DMS 273 (cell line): Measurements from ENCODE around the gene MAPKAPK5.
A peak's percentile ranks its signal among the peaks of the same experiment; 100 is the strongest.
"Not testable (repeated sequence)": the region's sequence is repeated elsewhere in the genome, so short reads cannot be mapped to it uniquely, and the experiment has no call there.

ENCODE experiments used
- DNase-seq: peaks from one replicate; lab custom pipeline; 2025; ENCODE audit not compliant: unreplicated experiment; lab: John Stamatoyannopoulos, UW

Gene MAPKAPK5

GRCh38 chr12:111841750-111842555 is at the start of gene MAPKAPK5:
MAPKAPK5 (plus strand) TSS chr12:111842228; CDS start chr12:111842734, 506 bp downstream.
- DNase-seq = peak; percentile 96

GRCh38 chr12:111792856-111793235 is 49.2 kb upstream of the MAPKAPK5 start:
- DNase-seq = no peak

- DNase-seq = no peak
These were observed 43.8 kb upstream of the MAPKAPK5 start for GRCh38 chr12:111798182-111798581.

GRCh38 chr12:111799758-111800157 is 42.3 kb upstream of the MAPKAPK5 start:
- DNase-seq = no peak

- DNase-seq = no peak
These were observed 38.9 kb upstream of the MAPKAPK5 start for GRCh38 chr12:111803038-111803626.

GRCh38 chr12:111803851-111804250 is 38.2 kb upstream of the MAPKAPK5 start:
- no peak for DNase-seq

- DNase-seq = no peak
These were observed 35.7 kb upstream of the MAPKAPK5 start for GRCh38 chr12:111806304-111806703.

GRCh38 chr12:111807232-111807631 is 34.8 kb upstream of the MAPKAPK5 start:
- DNase-seq = no peak

GRCh38 chr12:111812881-111813741 is 28.9 kb upstream of the MAPKAPK5 start:
- DNase-seq = peak; percentile 89

- no peak for DNase-seq
These were observed 25.9 kb upstream of the MAPKAPK5 start for GRCh38 chr12:111816065-111816615.

GRCh38 chr12:111816898-111817297 is 25.1 kb upstream of the MAPKAPK5 start:
- DNase-seq = not testable (repeated sequence)

GRCh38 chr12:111818340-111818739 is 23.7 kb upstream of the MAPKAPK5 start:
- no peak for DNase-seq

- DNase-seq = peak; percentile 14
These were observed 22.6 kb upstream of the MAPKAPK5 start for GRCh38 chr12:111819191-111820158.

- not testable (repeated sequence) for DNase-seq
These were observed 21.2 kb upstream of the MAPKAPK5 start for GRCh38 chr12:111820828-111821227.

- no peak for DNase-seq
These were observed 19.1 kb upstream of the MAPKAPK5 start for GRCh38 chr12:111822886-111823285.

- DNase-seq = no peak
These were observed 18.1 kb upstream of the MAPKAPK5 start for GRCh38 chr12:111823891-111824290.

- peak; percentile 24 for DNase-seq
These were observed 17.7 kb upstream of the MAPKAPK5 start for GRCh38 chr12:111824312-111824711.

GRCh38 chr12:111825509-111825908 is 16.5 kb upstream of the MAPKAPK5 start:
- DNase-seq = no peak

GRCh38 chr12:111826316-111826715 is 15.7 kb upstream of the MAPKAPK5 start:
- DNase-seq = no peak

- DNase-seq = no peak
These were observed 15.0 kb upstream of the MAPKAPK5 start for GRCh38 chr12:111826992-111827391.
